Esophagus muscularis mucosa (tissue), 3 donors: Measurements from ENCODE around the gene KIF21A.
A peak's percentile ranks its signal among the peaks of the same experiment; 100 is the strongest.

Experiments
- POLR2A ChIP-seq: fragments of 450-650 bp; IDR thresholded peaks from one replicate; pipeline ENCODE4 v1.6.1; 2017; ENCODE audit warnings: antibody characterized with exemption, moderate library complexity, mild to moderate bottlenecking, low read depth
- TF ChIP-seq, protein P1 (sequence below), 3 experiments: fragments of 200-600 bp in 2 of 3; fragments of 450-650 bp in 1 of 3; sonication (generic) in 2 of 3; IDR thresholded peaks; one replicate each; pipeline ENCODE4 v1.5.1; 2017 to 2019; ENCODE audit warnings: antibody characterized with exemption in 3 of 3, mild to moderate bottlenecking in 2 of 3, moderate library complexity in 1 of 3

DNA sequence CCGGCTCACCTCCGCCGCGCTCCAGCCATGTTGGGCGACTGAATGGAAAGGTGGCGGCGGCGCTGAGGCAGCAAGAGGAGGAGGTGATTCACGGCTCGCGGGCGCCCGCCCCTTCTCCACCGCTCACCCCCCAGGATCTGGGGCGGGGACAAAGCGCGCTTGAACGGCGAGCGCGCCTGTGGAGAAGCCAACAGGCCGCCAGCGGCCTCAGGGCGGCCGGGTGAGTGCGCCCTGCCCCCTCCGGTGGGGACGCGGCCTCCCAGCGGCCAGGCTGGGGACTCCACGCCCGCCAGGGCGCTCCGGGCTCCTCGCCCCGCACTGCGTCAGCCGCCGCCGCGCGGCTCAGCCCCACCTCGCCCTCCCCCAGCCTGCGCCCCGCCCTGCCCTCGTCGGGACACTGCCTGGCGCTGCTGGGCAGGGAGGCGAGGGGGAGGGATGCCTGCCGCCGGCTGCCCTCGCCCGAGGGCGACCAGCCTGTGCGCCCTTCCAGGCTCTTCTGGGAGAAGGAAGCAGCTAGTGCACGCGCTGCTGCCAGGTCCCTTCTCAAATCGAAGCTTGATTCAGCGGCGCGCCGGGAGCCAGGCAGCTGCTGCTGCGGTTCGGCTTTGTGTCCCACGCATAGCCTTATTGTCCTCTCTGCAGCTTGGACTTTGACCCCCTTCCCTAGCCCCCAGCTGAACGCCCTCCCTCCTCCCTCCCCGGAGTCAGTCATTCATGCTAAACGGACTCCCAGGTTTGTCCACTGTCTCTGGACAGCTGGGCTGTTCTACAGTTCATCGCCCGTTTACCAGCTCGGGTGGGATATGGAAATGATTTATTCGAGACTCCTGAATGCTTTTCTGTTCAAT lies at the start of gene KIF21A:
- TF ChIP-seq, protein P1, sequence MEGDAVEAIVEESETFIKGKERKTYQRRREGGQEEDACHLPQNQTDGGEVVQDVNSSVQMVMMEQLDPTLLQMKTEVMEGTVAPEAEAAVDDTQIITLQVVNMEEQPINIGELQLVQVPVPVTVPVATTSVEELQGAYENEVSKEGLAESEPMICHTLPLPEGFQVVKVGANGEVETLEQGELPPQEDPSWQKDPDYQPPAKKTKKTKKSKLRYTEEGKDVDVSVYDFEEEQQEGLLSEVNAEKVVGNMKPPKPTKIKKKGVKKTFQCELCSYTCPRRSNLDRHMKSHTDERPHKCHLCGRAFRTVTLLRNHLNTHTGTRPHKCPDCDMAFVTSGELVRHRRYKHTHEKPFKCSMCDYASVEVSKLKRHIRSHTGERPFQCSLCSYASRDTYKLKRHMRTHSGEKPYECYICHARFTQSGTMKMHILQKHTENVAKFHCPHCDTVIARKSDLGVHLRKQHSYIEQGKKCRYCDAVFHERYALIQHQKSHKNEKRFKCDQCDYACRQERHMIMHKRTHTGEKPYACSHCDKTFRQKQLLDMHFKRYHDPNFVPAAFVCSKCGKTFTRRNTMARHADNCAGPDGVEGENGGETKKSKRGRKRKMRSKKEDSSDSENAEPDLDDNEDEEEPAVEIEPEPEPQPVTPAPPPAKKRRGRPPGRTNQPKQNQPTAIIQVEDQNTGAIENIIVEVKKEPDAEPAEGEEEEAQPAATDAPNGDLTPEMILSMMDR (IDR thresholded peaks at IDR 0.05) = peak; percentile 42 to 93 (median 47)
- peak; percentile 44 for TF ChIP-seq POLR2A
